GM21786 (cell line): ENCODE data around the gene C2orf69.

Experiments used
- ATAC-seq: cut with Tn5 transposase; IDR thresholded peaks from one replicate; pipeline ENCODE4 v1.9.1; 2021; ENCODE audit not compliant: unreplicated experiment

C2orf69 gene

GRCh38 chr2:199962203-199962602, 51.1 kb downstream of the C2orf69 start:
- ATAC-seq: no peak

- no peak for ATAC-seq
Observed at GRCh38 chr2:199966405-199966804, 55.3 kb downstream of the C2orf69 start.

- ATAC-seq: no peak
Observed at GRCh38 chr2:199966976-199967375, 55.9 kb downstream of the C2orf69 start.

- no peak for ATAC-seq
Observed at GRCh38 chr2:199968126-199968525, 57.0 kb downstream of the C2orf69 start.

GRCh38 chr2:199972088-199972626, 61.1 kb downstream of the C2orf69 start:
- no peak for ATAC-seq

GRCh38 chr2:199973703-199974102, 62.6 kb downstream of the C2orf69 start:
- no peak for ATAC-seq

- no peak for ATAC-seq
Observed at GRCh38 chr2:199975273-199975895, 64.3 kb downstream of the C2orf69 start.
